Tibial nerve (tissue), 4 donors: ENCODE results near the gene ZBTB7C. TPM values are rescaled to one million over a fixed set of nuclear protein-coding genes. Genes with fewer than 3 reads are reported as not detected.

Experiments
- DNase-seq, 2 donors: peaks; one replicate each; pipeline ENCODE4 v3.0.0-alpha.2; 2019; ENCODE audit warnings: low spot score in 2 of 2
- H3K27ac ChIP-seq, 4 donors: fragments of 200-600 bp; sonication (generic) in 3 of 4; one replicate each; pipeline ENCODE4 v1.5.1; 2017 to 2019; ENCODE audit warnings: mild to moderate bottlenecking in 1 of 4
- H3K27me3 ChIP-seq, 2 donors: fragments of 200-600 bp; sonication (generic) in 1 of 2; one replicate each; pipeline versions ENCODE4 v1.5.1 to v1.6.0; 2017 to 2019
- H3K36me3 ChIP-seq, 3 donors: fragments of 200-600 bp; sonication (generic); one replicate each; pipeline ENCODE4 v1.5.1; 2018 to 2019
- H3K4me1 ChIP-seq, 4 donors: fragments of 200-600 bp; sonication (generic) in 3 of 4; one replicate each; pipeline ENCODE4 v1.5.1; 2017 to 2019
- H3K4me3 ChIP-seq, 4 donors: fragments of 200-600 bp; sonication (generic) in 3 of 4; one replicate each; pipeline ENCODE4 v1.5.1; 2017 to 2019; ENCODE audit warnings: mild to moderate bottlenecking in 1 of 4, moderate library complexity in 1 of 4
- H3K9me3 ChIP-seq, 4 donors: fragments of 200-600 bp; sonication (generic) in 3 of 4; one replicate each; pipeline ENCODE4 v1.5.1; 2017 to 2019
- CTCF ChIP-seq, 5 experiments: fragments of 200-600 bp in 3 of 5; fragments of 450-650 bp in 2 of 5; sonication (generic) in 3 of 5; IDR thresholded peaks; one replicate each; pipeline ENCODE4 v1.5.1; 2016 to 2019; ENCODE audit warnings: antibody characterized with exemption in 5 of 5, mild to moderate bottlenecking in 3 of 5, moderate library complexity in 2 of 5
- EP300 ChIP-seq, 2 donors: sonication (generic); formaldehyde crosslinking; IDR thresholded peaks; one replicate each; pipeline ENCODE4 v1.6.1; 2017; ENCODE audit warnings: antibody characterized with exemption in 2 of 2, mild to moderate bottlenecking in 1 of 2
- POLR2A ChIP-seq, 2 donors: fragments of 450-650 bp; IDR thresholded peaks; one replicate each; pipeline ENCODE4 v1.6.1; 2017; ENCODE audit warnings: antibody characterized with exemption in 2 of 2, mild to moderate bottlenecking in 2 of 2, moderate library complexity in 2 of 2
- WGBS, 2 donors: methylation state at CpG; one replicate each; pipeline ENCODE4 v1.1.5; 2018; 5-methylcytosine and 5-hydroxymethylcytosine counted together
- total RNA-seq, 4 donors: library from RNA; depleted of rRNA; stranded (reverse); fragments of >200 nt; gene quantifications; one replicate each; pipeline ENCODE4 v1.1.0, GENCODE V29; 2016

ZBTB7C gene
- total RNA-seq, 4 donors from 2014 or later, result 24.6 to 95.0 (median 75.3) TPM

- H3K27ac ChIP-seq, result no peak overlapping the region
- TF ChIP-seq CTCF (IDR thresholded peaks at IDR 0.05) (no peak), POLR2A (IDR thresholded peaks at IDR 0.05) (no peak), EP300 (IDR thresholded peaks at IDR 0.05) (no peak)
- H3K27me3 ChIP-seq, result no peaks in the 10 kb centered on the region
- WGBS, 2 donors, result 63 to 78% methylated on average over 6 of the region's 6 CpGs
- no peaks in the 10 kb centered on the region for H3K36me3 ChIP-seq
- no peak for DNase-seq
- no peaks in the 10 kb centered on the region for H3K9me3 ChIP-seq
- peaks cover 0 to 31% (median 0%) of the 10 kb centered on the region in 4 donors for H3K4me1 ChIP-seq
- H3K4me3 ChIP-seq, result no peak overlapping the region
Observed at GRCh38 chr18:48125724-48126123, 283.5 kb downstream of the ZBTB7C start.

GRCh38 chr18:48124857-48125626 is 284.1 kb downstream of the ZBTB7C start:
- TF ChIP-seq CTCF (IDR thresholded peaks at IDR 0.05) (no peak), POLR2A (IDR thresholded peaks at IDR 0.05) (no peak), EP300 (IDR thresholded peaks at IDR 0.05) (no peak)
- Histone ChIP-seq H3K4me3 (no peak overlapping the region), H3K27ac (no peak overlapping the region), H3K4me1 (peaks cover 0 to 30% (median 0%) of the 10 kb centered on the region in 4 donors), H3K9me3 (no peaks in the 10 kb centered on the region), H3K27me3 (no peaks in the 10 kb centered on the region), H3K36me3 (no peaks in the 10 kb centered on the region)
- DNase-seq, result no peak
- WGBS, 2 donors, result 58 to 63% methylated on average over 9 to 10 of the region's 10 CpGs

GRCh38 chr18:48123941-48124340 is 285.2 kb downstream of the ZBTB7C start:
- TF ChIP-seq POLR2A (IDR thresholded peaks at IDR 0.05) (no peak), CTCF (IDR thresholded peaks at IDR 0.05) (no peak), EP300 (IDR thresholded peaks at IDR 0.05) (no peak)
- Histone ChIP-seq H3K27ac (no peak overlapping the region), H3K9me3 (no peaks in the 10 kb centered on the region), H3K4me1 (peaks cover 0 to 24% (median 0%) of the 10 kb centered on the region in 4 donors), H3K36me3 (no peaks in the 10 kb centered on the region), H3K4me3 (no peak overlapping the region), H3K27me3 (no peaks in the 10 kb centered on the region)
- WGBS, 2 donors, result 56 to 70% methylated on average over 4 of the region's 4 CpGs
- no peak for DNase-seq

GRCh38 chr18:48123324-48123723 is 285.9 kb downstream of the ZBTB7C start:
- no peak for DNase-seq
- Histone ChIP-seq H3K4me1 (peaks cover 0 to 23% (median 0%) of the 10 kb centered on the region in 4 donors), H3K27me3 (no peaks in the 10 kb centered on the region), H3K4me3 (no peak overlapping the region), H3K36me3 (no peaks in the 10 kb centered on the region), H3K9me3 (no peaks in the 10 kb centered on the region), H3K27ac (no peak overlapping the region)
- TF ChIP-seq CTCF (IDR thresholded peaks at IDR 0.05) (no peak), EP300 (IDR thresholded peaks at IDR 0.05) (no peak), POLR2A (IDR thresholded peaks at IDR 0.05) (no peak)
- WGBS, 2 donors, result 49 to 76% methylated on average over 3 to 6 of the region's 6 CpGs

GRCh38 chr18:48122816-48123215 is 286.4 kb downstream of the ZBTB7C start:
- 93 to 94% methylated on average over 4 of the region's 4 CpGs for WGBS, 2 donors
- Histone ChIP-seq H3K4me3 (no peak overlapping the region), H3K27ac (no peak overlapping the region), H3K36me3 (no peaks in the 10 kb centered on the region), H3K27me3 (no peaks in the 10 kb centered on the region), H3K9me3 (no peaks in the 10 kb centered on the region), H3K4me1 (peaks cover 0 to 23% (median 0%) of the 10 kb centered on the region in 4 donors)
- TF ChIP-seq POLR2A (IDR thresholded peaks at IDR 0.05) (no peak), EP300 (IDR thresholded peaks at IDR 0.05) (no peak), CTCF (IDR thresholded peaks at IDR 0.05) (no peak)
- DNase-seq, result no peak
